Measurements from ENCODE around the gene PNPLA7.
A peak's percentile ranks its signal among the peaks of the same experiment; 100 is the strongest.

Gene PNPLA7

GRCh38 chr9:137430723-137431415 is 119.3 kb downstream of the PNPLA7 start:
- no peak for DNase-seq

- no peak for DNase-seq
These were observed 120.1 kb downstream of the PNPLA7 start for GRCh38 chr9:137429974-137430722.

GRCh38 chr9:137429546-137429890 is 120.7 kb downstream of the PNPLA7 start:
- DNase-seq: no peak

GRCh38 chr9:137428841-137429545 is 121.2 kb downstream of the PNPLA7 start:
- DNase-seq: no peak

- no peak for DNase-seq
These were observed 121.9 kb downstream of the PNPLA7 start for GRCh38 chr9:137428311-137428630.

- DNase-seq: no peak
These were observed 122.5 kb downstream of the PNPLA7 start for GRCh38 chr9:137427454-137428310.

GRCh38 chr9:137426018-137426681 is 124.1 kb downstream of the PNPLA7 start:
- DNase-seq: no peak

GRCh38 chr9:137423514-137424291 is 126.5 kb downstream of the PNPLA7 start:
- no peak for DNase-seq

GRCh38 chr9:137422604-137423513 is 127.3 kb downstream of the PNPLA7 start, which contains the start of the genes EXD3 and NOXA1:
Gene EXD3, minus strand, starts transcription at chr9:137423162. Its CDS starts 27,805 bp downstream, at chr9:137395357.
Gene NOXA1, plus strand, starts transcription at chr9:137423393. Its CDS starts 137 bp downstream, at chr9:137423530.
- DNase-seq: peak; percentile 94

- no peak for DNase-seq
These were observed 128.2 kb downstream of the PNPLA7 start for GRCh38 chr9:137421838-137422603.

GRCh38 chr9:137417161-137418021 is 132.8 kb downstream of the PNPLA7 start:
- DNase-seq: no peak

- DNase-seq: no peak
These were observed 133.5 kb downstream of the PNPLA7 start for GRCh38 chr9:137416563-137417151.

- no peak for DNase-seq
These were observed 134.1 kb downstream of the PNPLA7 start for GRCh38 chr9:137416006-137416562.

GRCh38 chr9:137415451-137415850 is 134.8 kb downstream of the PNPLA7 start:
- no peak for DNase-seq

GRCh38 chr9:137412431-137412830 is 137.8 kb downstream of the PNPLA7 start:
- no peak for DNase-seq

GRCh38 chr9:137411645-137412380 is 138.4 kb downstream of the PNPLA7 start:
- DNase-seq: no peak

GRCh38 chr9:137411260-137411644 is 138.9 kb downstream of the PNPLA7 start:
- no peak for DNase-seq

Measured in activated naive CD4-positive, alpha-beta T cell treated with anti-CD3 and anti-CD28 coated beads, Interleukin-2, amount 50 U/mL, for 16 hours (primary cell).